OCI-LY7 (cell line): ENCODE data around the gene MYCL.

Experiments
- EZH2phosphoT487 ChIP-seq: fragments of 200-600 bp; sonication (generic); IDR thresholded peaks from 2 replicates; pipeline ENCODE4 v1.6.1; 2018; ENCODE audit warnings: low read depth, borderline replicate concordance, mild to moderate bottlenecking, mixed run types, antibody characterized with exemption, low read length, moderate library complexity, mixed read lengths
- TF ChIP-seq, protein P1 (sequence below): fragments of 200-600 bp; sonication (generic); conservative IDR thresholded peaks from 2 replicates; pipeline ENCODE4 v1.5.1; 2014; ENCODE audit warnings: mild to moderate bottlenecking, antibody characterized with exemption, low read length, moderate library complexity, mixed read lengths

DNA sequence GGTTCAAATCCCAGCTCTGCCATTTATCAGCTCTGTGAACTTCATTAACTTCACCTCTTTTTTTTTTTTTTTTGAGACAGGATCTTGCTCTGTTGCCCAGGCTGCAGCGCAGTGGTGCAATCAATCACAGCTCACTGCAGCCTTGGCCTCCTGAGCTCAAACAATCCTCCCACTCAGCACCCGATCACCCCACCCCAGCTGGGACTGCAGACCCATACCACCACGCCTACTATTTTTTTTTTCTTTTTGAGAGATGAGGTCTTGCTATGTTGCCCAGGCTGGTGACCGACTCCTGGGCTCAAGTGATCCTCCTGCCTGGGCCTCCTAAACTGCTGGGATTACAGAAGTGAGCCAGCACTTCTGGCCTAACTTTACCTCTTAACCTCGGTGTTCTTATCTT, 16.2 kb downstream of the MYCL start:
- TF ChIP-seq, protein P1, sequence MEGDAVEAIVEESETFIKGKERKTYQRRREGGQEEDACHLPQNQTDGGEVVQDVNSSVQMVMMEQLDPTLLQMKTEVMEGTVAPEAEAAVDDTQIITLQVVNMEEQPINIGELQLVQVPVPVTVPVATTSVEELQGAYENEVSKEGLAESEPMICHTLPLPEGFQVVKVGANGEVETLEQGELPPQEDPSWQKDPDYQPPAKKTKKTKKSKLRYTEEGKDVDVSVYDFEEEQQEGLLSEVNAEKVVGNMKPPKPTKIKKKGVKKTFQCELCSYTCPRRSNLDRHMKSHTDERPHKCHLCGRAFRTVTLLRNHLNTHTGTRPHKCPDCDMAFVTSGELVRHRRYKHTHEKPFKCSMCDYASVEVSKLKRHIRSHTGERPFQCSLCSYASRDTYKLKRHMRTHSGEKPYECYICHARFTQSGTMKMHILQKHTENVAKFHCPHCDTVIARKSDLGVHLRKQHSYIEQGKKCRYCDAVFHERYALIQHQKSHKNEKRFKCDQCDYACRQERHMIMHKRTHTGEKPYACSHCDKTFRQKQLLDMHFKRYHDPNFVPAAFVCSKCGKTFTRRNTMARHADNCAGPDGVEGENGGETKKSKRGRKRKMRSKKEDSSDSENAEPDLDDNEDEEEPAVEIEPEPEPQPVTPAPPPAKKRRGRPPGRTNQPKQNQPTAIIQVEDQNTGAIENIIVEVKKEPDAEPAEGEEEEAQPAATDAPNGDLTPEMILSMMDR, result no peak
- TF ChIP-seq EZH2phosphoT487, result no peak
